Endothelial cell of umbilical vein (primary cell): Measurements from ENCODE around the gene CHEK2. TPM values are rescaled to one million over a fixed set of nuclear protein-coding genes. Genes with fewer than 3 reads are reported as not detected.
"Not testable (repeated sequence)": the region's sequence is repeated elsewhere in the genome, so short reads cannot be mapped to it uniquely, and the experiment has no call there.

ENCODE experiments used
- BruUV-seq: library from RNA; stranded (reverse); fragments of 400-500 nt; replicated peaks from 2 replicates; lab custom pipeline; 2021; lab: Mats Ljungman, UMichigan
- CTCF ChIA-PET: fragments of 300-600, 350-600 bp; sonication (Branson Sonifier 250); formaldehyde crosslinking; loops from one replicate; lab custom pipeline; 2021; ENCODE audit warnings: antibody characterized with exemption, inconsistent platforms; lab: Charles Lee
- POLR2A ChIA-PET: fragments of 300-600, 350-600 bp; sonication (Branson Sonifier 250); formaldehyde crosslinking; loops from one replicate; lab custom pipeline; 2021; ENCODE audit warnings: antibody characterized with exemption, inconsistent platforms; lab: Charles Lee
- DNase-seq: peaks from one replicate; pipeline ENCODE4 v3.0.0-alpha.2; 2011; ENCODE audit warnings: low read depth, low spot score
- FAIRE-seq: peaks from 2 replicates; lab custom pipeline; 2011; peaks lifted over from hg19 to GRCh38; lab: Jason Lieb, UNC
- H2AFZ ChIP-seq: 2 replicates; pipeline ENCODE4 v1.6.0; 2012; ENCODE audit warnings: low read depth, low read length, control low read depth, inconsistent platforms
- H3K27ac ChIP-seq: 2 replicates; pipeline ENCODE4 v1.5.1; 2011; ENCODE audit warnings: low read depth, mild to moderate bottlenecking, control low read depth, low read length, moderate library complexity; ENCODE audit not compliant: insufficient read depth
- H3K27me3 ChIP-seq, 2 experiments: 2 replicates each; pipeline versions ENCODE4 v1.6.0 to v1.6.1; 2011; ENCODE audit warnings: low read length in 2 of 2, mixed read lengths in 1 of 2; ENCODE audit not compliant: control insufficient read depth in 2 of 2, insufficient read depth in 2 of 2
- H3K36me3 ChIP-seq, 2 experiments: 2 replicates in 1 of 2; 3 replicates in 1 of 2; pipeline ENCODE4 v1.5.1; 2011; ENCODE audit warnings: low read length in 2 of 2, mild to moderate bottlenecking in 1 of 2, moderate library complexity in 1 of 2; ENCODE audit not compliant: control insufficient read depth in 2 of 2, insufficient read depth in 2 of 2; ENCODE audit errors: extremely low read depth in 1 of 2
- H3K4me1 ChIP-seq: 3 replicates; pipeline ENCODE4 v1.5.1; 2011; ENCODE audit warnings: mild to moderate bottlenecking, low read length; ENCODE audit not compliant: control insufficient read depth, insufficient read depth; ENCODE audit errors: extremely low read depth
- H3K4me2 ChIP-seq: 2 replicates; pipeline ENCODE4 v1.6.1; 2011; ENCODE audit warnings: low read length, control low read depth, mixed read lengths; ENCODE audit not compliant: insufficient read depth
- H3K4me3 ChIP-seq, 3 experiments: fragments of 200-600 bp in 1 of 3; sonication (generic), shearing (Covaris generic) in 1 of 3; replicated peaks in 1 of 3; 2 replicates each; pipeline ENCODE4 v1.5.1; 2011 to 2016; ENCODE audit warnings: control low read depth in 3 of 3, low read length in 3 of 3, mild to moderate bottlenecking in 2 of 3, inconsistent platforms in 1 of 3, low read depth in 1 of 3, moderate library complexity in 1 of 3; ENCODE audit not compliant: insufficient read depth in 1 of 3
- H3K79me2 ChIP-seq: 2 replicates; pipeline ENCODE4 v1.6.0; 2012; ENCODE audit warnings: low read length, inconsistent platforms; ENCODE audit not compliant: control insufficient read depth, insufficient read depth
- H3K9ac ChIP-seq: replicated peaks from 2 replicates; pipeline ENCODE3; 2011; ENCODE audit warnings: low read length, control low read depth; ENCODE audit not compliant: insufficient read depth; ENCODE audit errors: extremely low read depth
- H3K9me1 ChIP-seq: replicated peaks from 3 replicates; pipeline ENCODE4 v1.6.0; 2011; ENCODE audit warnings: mild to moderate bottlenecking, low read length; ENCODE audit not compliant: control insufficient read depth, insufficient read depth; ENCODE audit errors: extremely low read depth
- H3K9me3 ChIP-seq: replicated peaks from 2 replicates; pipeline ENCODE4 v1.5.1; 2012; ENCODE audit warnings: low read length, inconsistent platforms; ENCODE audit not compliant: control insufficient read depth, insufficient read depth
- H4K20me1 ChIP-seq: replicated peaks from 2 replicates; pipeline ENCODE3; 2011; ENCODE audit warnings: mild to moderate bottlenecking, low read length; ENCODE audit not compliant: control insufficient read depth, insufficient read depth; ENCODE audit errors: extremely low read depth
- EZH2 ChIP-seq: IDR thresholded peaks from 2 replicates; pipeline ENCODE4 v1.6.1; 2012; ENCODE audit warnings: borderline replicate concordance, low read depth, mild to moderate bottlenecking, moderate library complexity, low read length, inconsistent platforms; ENCODE audit not compliant: severe bottlenecking
- FOS ChIP-seq: IDR thresholded peaks from 2 replicates; pipeline ENCODE4 v1.6.1; 2011; ENCODE audit warnings: mild to moderate bottlenecking, low read length, moderate library complexity, borderline replicate concordance; ENCODE audit not compliant: insufficient read depth
- GATA2 ChIP-seq: IDR thresholded peaks from 2 replicates; pipeline ENCODE4 v1.7.0; 2011; ENCODE audit warnings: low read depth, mild to moderate bottlenecking, moderate library complexity, mixed read lengths, low read length; ENCODE audit not compliant: insufficient read length, insufficient read depth
- JUN ChIP-seq: IDR thresholded peaks from 2 replicates; pipeline ENCODE4 v1.6.1; 2011; ENCODE audit warnings: borderline replicate concordance, low read depth; ENCODE audit not compliant: insufficient read length, insufficient read depth
- MYC ChIP-seq: IDR thresholded peaks from one replicate; pipeline ENCODE4 v1.6.1; 2011; ENCODE audit warnings: mild to moderate bottlenecking, low read depth, low read length
- POLR2A ChIP-seq: IDR thresholded peaks from 2 replicates; pipeline ENCODE4 v1.6.1; 2012; ENCODE audit warnings: low read depth, mild to moderate bottlenecking, control low read depth, low read length
- POLR2AphosphoS5 ChIP-seq: IDR thresholded peaks from 2 replicates; pipeline ENCODE4 v1.6.1; 2012; ENCODE audit warnings: low read depth, mild to moderate bottlenecking, control low read depth, low read length, moderate library complexity; ENCODE audit not compliant: insufficient read depth
- dilution Hi-C: fragments of 300-500 bp; cut with MboI; formaldehyde crosslinking; loops from one replicate; pipeline ENCODE4 v1.15.0; 2019; ENCODE audit warnings: low sequenced_read_pairs; ENCODE audit not compliant: extremely low pct_ligation_motif_present
- intact Hi-C: fragments of 100-400 bp; cut with micrococcal nuclease; formaldehyde crosslinking; loops from one replicate; pipeline ENCODE4 v1.10.0; 2022
- polyA plus RNA-seq, 4 experiments: library from polyadenylated mRNA; depleted of rRNA in 3 of 4; stranded (reverse) in 3 of 4; unstranded in 1 of 4; fragments of >200 nt; gene quantifications; 2 replicates each; pipeline versions ENCODE4 v1.2.1 to v1.2.3, GENCODE V29; 2011 to 2012; ENCODE audit warnings: missing spikeins in 1 of 4
- total RNA-seq: library from RNA; stranded (reverse); gene quantifications from 2 replicates; pipeline ENCODE4 v1.2.3, GENCODE V29; 2021
- TF ChIP-seq, protein P1 (sequence below): IDR thresholded peaks from 2 replicates; pipeline ENCODE4 v1.6.1; 2011; ENCODE audit not compliant: insufficient read depth, insufficient read length
- TF ChIP-seq, protein P2 (sequence below), 2 donors: IDR thresholded peaks; 1 replicate in 1 of 2; 2 replicates in 1 of 2; pipeline ENCODE4 v1.5.1; 2011; ENCODE audit warnings: low read length in 2 of 2, mild to moderate bottlenecking in 2 of 2, moderate library complexity in 2 of 2, control low read depth in 1 of 2, inconsistent platforms in 1 of 2, low read depth in 1 of 2; ENCODE audit not compliant: insufficient read depth in 1 of 2; ENCODE audit errors: extremely low read depth in 1 of 2

Gene CHEK2
- total and polyA plus RNA-seq, 2 donors (not counting 3 experiments of a cell fraction or from before 2014, with no cell fraction given) = 24.6 to 24.9 TPM

DNA sequence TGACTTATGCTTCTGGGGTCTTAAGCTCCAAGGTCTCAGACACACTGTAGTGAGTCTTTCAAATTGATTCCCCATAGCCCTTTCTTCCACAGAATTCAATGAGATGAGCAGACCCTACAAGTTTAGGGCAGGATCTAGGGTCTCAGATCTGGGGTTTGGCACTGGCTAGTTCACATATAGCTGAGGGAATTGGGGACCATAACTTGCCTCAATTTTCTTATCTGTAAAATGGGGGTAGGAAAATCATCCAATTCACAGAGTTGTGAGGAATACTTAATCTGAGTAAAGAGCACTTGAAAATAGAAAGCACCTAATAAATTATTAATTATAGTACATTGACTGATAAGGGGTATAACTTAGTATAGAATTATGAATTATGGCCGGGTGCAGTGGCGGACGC lies 25.0 kb upstream of the CHEK2 start:
- Histone ChIP-seq H3K9ac (no peak overlapping the region), H3K9me3 (no peaks in the 10 kb centered on the region), H3K4me2 (no peak overlapping the region), H3K27ac (no peak overlapping the region), H3K4me3 (no peak overlapping the region), H3K27me3 (no peaks in the 10 kb centered on the region), H3K9me1 (no peaks in the 10 kb centered on the region), H3K36me3 (no peaks in the 10 kb centered on the region), H2AFZ (no peak overlapping the region), H3K79me2 (no peaks in the 10 kb centered on the region), H4K20me1 (no peaks in the 10 kb centered on the region), H3K4me1 (no peaks in the 10 kb centered on the region)
- FAIRE-seq = no peak
- POLR2A ChIA-PET = no interaction called here
- no TSS peak for BruUV-seq
- no peak for TF ChIP-seq EZH2
- no peak for TF ChIP-seq POLR2AphosphoS5
- TF ChIP-seq, protein P1, sequence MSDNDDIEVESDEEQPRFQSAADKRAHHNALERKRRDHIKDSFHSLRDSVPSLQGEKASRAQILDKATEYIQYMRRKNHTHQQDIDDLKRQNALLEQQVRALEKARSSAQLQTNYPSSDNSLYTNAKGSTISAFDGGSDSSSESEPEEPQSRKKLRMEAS = no peak
- no peak for TF ChIP-seq JUN
- no peak for TF ChIP-seq GATA2
- TF ChIP-seq, protein P2, sequence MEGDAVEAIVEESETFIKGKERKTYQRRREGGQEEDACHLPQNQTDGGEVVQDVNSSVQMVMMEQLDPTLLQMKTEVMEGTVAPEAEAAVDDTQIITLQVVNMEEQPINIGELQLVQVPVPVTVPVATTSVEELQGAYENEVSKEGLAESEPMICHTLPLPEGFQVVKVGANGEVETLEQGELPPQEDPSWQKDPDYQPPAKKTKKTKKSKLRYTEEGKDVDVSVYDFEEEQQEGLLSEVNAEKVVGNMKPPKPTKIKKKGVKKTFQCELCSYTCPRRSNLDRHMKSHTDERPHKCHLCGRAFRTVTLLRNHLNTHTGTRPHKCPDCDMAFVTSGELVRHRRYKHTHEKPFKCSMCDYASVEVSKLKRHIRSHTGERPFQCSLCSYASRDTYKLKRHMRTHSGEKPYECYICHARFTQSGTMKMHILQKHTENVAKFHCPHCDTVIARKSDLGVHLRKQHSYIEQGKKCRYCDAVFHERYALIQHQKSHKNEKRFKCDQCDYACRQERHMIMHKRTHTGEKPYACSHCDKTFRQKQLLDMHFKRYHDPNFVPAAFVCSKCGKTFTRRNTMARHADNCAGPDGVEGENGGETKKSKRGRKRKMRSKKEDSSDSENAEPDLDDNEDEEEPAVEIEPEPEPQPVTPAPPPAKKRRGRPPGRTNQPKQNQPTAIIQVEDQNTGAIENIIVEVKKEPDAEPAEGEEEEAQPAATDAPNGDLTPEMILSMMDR (IDR thresholded peaks at IDR 0.05; ENCODE audit: extremely low read depth in 1 of 2, insufficient read depth in 1 of 2, low read depth in 1 of 2, low read length in 2 of 2) = no peak
- TF ChIP-seq MYC = no peak
- TF ChIP-seq POLR2A = no peak
- no peak for TF ChIP-seq FOS
- no peak for DNase-seq
- CTCF ChIA-PET = interaction anchor here (2.1 kb wide), 1 partner anchor 16 kb away, joined by 6 read pairs; no protein-coding TSS in a partner anchor
- intact Hi-C loops = no loop called here
- dilution Hi-C loops = no loop called here

DNA sequence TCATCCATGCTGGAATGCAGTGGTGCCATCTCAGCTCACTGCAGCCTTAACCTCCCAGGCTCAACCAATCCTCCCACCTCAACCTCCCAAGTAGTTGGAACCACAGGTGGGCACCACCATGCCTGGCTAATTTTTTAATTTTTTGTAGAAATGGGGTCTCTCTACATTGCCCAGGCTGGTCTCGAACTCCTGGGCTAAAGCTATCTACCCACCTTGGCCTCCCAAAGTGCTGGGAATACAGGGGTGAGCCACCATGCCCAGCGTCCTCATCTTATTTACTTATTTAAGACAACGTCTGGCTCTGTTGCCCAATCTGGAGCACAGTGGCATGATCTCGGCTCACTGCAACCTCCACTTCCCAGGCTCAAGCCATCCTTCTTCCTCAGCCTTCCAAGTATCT lies 20.4 kb upstream of the CHEK2 start:
- CTCF ChIA-PET, H3K4me2 ChIP-seq, POLR2A ChIA-PET, H3K4me3 ChIP-seq, H3K9me3 ChIP-seq, intact Hi-C loops, H3K27ac ChIP-seq, dilution Hi-C loops, H3K9ac ChIP-seq, H2AFZ ChIP-seq, DNase-seq, FAIRE-seq, H3K79me2 ChIP-seq, H4K20me1 ChIP-seq, H3K36me3 ChIP-seq, H3K9me1 ChIP-seq, BruUV-seq, H3K27me3 ChIP-seq, H3K4me1 ChIP-seq: not testable (repeated sequence)
